Measurements from ENCODE around the gene ANKRD11.
"Not testable (repeated sequence)": the region's sequence is repeated elsewhere in the genome, so short reads cannot be mapped to it uniquely, and the experiment has no call there.

The ANKRD11 gene

GRCh38 chr16:89312598-89313299, 177.6 kb downstream of the ANKRD11 start:
- in situ Hi-C loops (cut with MboI; ENCODE audit: low pct_unique_long_range_greater_than_20kb, low sequenced_read_pairs, unreplicated experiment), result no loop called here
- TF ChIP-seq, protein P1, sequence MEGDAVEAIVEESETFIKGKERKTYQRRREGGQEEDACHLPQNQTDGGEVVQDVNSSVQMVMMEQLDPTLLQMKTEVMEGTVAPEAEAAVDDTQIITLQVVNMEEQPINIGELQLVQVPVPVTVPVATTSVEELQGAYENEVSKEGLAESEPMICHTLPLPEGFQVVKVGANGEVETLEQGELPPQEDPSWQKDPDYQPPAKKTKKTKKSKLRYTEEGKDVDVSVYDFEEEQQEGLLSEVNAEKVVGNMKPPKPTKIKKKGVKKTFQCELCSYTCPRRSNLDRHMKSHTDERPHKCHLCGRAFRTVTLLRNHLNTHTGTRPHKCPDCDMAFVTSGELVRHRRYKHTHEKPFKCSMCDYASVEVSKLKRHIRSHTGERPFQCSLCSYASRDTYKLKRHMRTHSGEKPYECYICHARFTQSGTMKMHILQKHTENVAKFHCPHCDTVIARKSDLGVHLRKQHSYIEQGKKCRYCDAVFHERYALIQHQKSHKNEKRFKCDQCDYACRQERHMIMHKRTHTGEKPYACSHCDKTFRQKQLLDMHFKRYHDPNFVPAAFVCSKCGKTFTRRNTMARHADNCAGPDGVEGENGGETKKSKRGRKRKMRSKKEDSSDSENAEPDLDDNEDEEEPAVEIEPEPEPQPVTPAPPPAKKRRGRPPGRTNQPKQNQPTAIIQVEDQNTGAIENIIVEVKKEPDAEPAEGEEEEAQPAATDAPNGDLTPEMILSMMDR (IDR thresholded peaks at IDR 0.05; ENCODE audit: extremely low read depth, insufficient read depth, missing control alignments), result no peak
- no peak for DNase-seq (ENCODE audit: low spot score)

- in situ Hi-C loops (cut with MboI; ENCODE audit: low pct_unique_long_range_greater_than_20kb, low sequenced_read_pairs, unreplicated experiment), result no loop called here
- TF ChIP-seq, protein P1 (IDR thresholded peaks at IDR 0.05; ENCODE audit: extremely low read depth, insufficient read depth, missing control alignments), result no peak
- DNase-seq (ENCODE audit: low spot score), result no peak
Observed at GRCh38 chr16:89312194-89312593, 178.2 kb downstream of the ANKRD11 start.

GRCh38 chr16:89311636-89312035, 178.7 kb downstream of the ANKRD11 start:
- TF ChIP-seq, protein P1 (IDR thresholded peaks at IDR 0.05; ENCODE audit: extremely low read depth, insufficient read depth, missing control alignments), result no peak
- in situ Hi-C loops (cut with MboI; ENCODE audit: low pct_unique_long_range_greater_than_20kb, low sequenced_read_pairs, unreplicated experiment), result no loop called here
- DNase-seq (ENCODE audit: low spot score), result no peak

DNA sequence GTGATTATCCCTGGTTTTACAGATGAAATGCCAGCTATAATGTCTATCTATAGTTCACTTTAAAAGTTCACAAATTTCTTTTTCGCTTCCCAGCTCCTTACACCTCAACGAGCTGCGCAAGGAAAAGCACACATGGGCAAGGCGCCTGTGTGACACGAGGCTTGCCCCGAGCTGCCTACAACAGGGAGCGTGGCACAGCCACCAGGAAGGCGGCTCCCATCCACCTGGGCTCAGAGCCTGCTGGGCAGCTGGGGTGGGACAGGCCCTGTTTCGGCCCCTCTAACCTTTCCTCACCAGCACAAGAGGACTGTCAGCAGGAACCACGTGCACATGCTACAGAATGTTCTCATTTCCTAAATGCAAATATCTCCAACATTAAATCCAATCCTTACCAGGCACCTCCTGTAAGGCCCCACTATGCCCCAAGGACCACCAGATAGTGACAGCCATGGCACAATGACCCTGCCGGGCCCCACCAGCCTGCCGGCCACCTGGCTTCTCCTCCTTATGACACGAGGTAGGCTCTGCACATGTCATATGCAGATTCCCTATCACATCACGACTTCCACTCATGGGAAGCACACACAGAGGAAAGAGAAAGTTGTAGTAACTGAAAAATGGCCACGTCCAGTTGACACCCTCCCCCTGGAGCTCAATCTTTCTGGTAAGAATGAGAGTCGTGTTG, 180.8 kb downstream of the ANKRD11 start:
- TF ChIP-seq, protein P1 (IDR thresholded peaks at IDR 0.05; ENCODE audit: extremely low read depth, insufficient read depth, missing control alignments), result no peak
- no peak for DNase-seq (ENCODE audit: low spot score)
- in situ Hi-C loops (cut with MboI; ENCODE audit: low pct_unique_long_range_greater_than_20kb, low sequenced_read_pairs, unreplicated experiment), result no loop called here

DNA sequence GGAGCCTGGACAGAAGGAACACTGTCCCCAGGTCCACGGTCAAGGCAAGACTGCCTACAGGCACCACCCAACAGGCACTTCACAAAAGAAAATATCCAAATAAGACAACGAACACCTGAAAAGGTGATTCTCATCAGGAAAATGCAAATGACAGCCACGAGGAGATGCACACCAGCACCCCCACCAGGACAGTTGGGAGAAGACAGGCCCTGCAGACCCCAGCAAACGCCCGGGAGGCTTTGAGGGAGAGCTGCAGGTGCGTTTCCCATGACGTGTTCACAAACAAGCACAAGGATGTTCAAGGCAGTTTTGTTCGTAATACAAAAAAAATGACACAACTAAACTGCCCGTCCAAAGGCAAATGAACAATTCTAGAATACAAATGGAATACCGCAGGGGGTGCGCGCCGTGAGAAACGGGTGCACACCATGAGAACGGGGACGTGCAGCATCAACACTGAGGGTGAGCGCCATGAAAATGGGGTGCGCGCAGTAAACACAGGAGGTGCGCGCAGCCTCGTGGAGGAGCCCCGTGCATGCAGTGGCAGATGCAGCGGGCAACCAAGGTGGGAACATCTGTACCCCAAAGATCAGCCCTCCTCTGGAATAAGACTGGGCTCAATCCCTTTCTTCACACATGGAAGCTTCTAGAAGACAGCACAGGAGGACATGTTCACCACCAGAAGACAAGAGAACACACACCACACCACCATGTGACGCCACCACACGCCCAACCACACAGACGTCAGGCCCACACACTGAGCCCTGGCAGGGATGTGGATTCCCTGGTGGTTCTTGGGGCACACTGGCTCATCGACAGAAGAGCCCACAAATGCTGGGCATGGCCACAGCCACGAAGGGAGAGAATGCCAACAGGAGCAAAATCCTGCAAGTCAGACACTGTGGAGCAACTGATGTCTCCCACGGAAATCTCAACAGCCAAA, 181.7 kb downstream of the ANKRD11 start:
- in situ Hi-C loops (cut with MboI; ENCODE audit: low pct_unique_long_range_greater_than_20kb, low sequenced_read_pairs, unreplicated experiment), result no loop called here
- TF ChIP-seq, protein P1 (IDR thresholded peaks at IDR 0.05; ENCODE audit: extremely low read depth, insufficient read depth, missing control alignments), result peak; percentile 43
- DNase-seq (ENCODE audit: low spot score), result no peak

DNA sequence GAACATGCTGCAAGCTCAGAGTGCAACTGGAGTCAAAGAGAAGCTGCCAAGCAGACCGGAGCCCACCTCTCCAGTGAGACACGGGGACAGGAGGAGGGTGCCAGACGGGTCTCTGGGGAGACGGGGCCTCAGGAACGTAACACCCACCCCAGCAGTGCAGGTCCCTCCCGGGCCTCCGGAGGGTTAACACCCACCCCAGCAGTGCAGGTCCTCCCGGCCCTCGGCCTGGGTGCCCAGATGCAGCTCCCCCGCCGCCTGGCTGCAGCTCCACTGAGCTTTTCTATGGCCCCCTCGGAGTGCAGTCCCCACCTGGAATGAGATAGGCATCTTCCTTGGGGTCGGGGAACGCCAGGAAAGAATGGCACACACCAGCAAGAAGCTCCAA, 182.9 kb downstream of the ANKRD11 start:
- no peak for DNase-seq (ENCODE audit: low spot score)
- in situ Hi-C loops (cut with MboI; ENCODE audit: low pct_unique_long_range_greater_than_20kb, low sequenced_read_pairs, unreplicated experiment), result no loop called here
- TF ChIP-seq, protein P1 (IDR thresholded peaks at IDR 0.05; ENCODE audit: extremely low read depth, insufficient read depth, missing control alignments), result no peak

- in situ Hi-C loops (cut with MboI; ENCODE audit: low pct_unique_long_range_greater_than_20kb, low sequenced_read_pairs, unreplicated experiment); DNase-seq (ENCODE audit: low spot score): not testable (repeated sequence)
Observed at GRCh38 chr16:89306457-89307420, 183.6 kb downstream of the ANKRD11 start.
